Effector memory CD8-positive, alpha-beta T cell (primary cell): ENCODE results near the gene ANKRD28.
"Not testable (repeated sequence)": the region's sequence is repeated elsewhere in the genome, so short reads cannot be mapped to it uniquely, and the experiment has no call there.

Experiments
- ATAC-seq: fragments of 150-1000 bp; cut with Tn5 transposase; replicated peaks from 2 replicates; pipeline ENCODE4 v1.10.0; 2021; ENCODE audit warnings: mild to moderate bottlenecking, moderate library complexity
- DNase-seq, 3 experiments: peaks; one replicate each; pipeline ENCODE4 v3.0.0; 2021
- H3K27ac Mint-ChIP-seq, 2 donors: one replicate each; pipeline ENCODE4 v1.8.0; 2022; ENCODE audit warnings: mild to moderate bottlenecking in 2 of 2, mixed read lengths in 2 of 2, moderate library complexity in 2 of 2
- H3K27me3 Mint-ChIP-seq, 2 donors: one replicate each; pipeline ENCODE4 v1.8.0; 2022; ENCODE audit warnings: mixed read lengths in 2 of 2
- H3K36me3 Mint-ChIP-seq: one replicate; pipeline ENCODE4 v1.8.0; 2022; ENCODE audit warnings: mild to moderate bottlenecking, moderate library complexity, mixed read lengths; ENCODE audit not compliant: insufficient read depth
- H3K4me1 Mint-ChIP-seq, 2 donors: one replicate each; pipeline ENCODE4 v1.8.0; 2022; ENCODE audit warnings: low read depth in 2 of 2, mixed read lengths in 2 of 2
- H3K4me3 Mint-ChIP-seq, 2 donors: one replicate each; pipeline ENCODE4 v1.8.0; 2022; ENCODE audit warnings: mild to moderate bottlenecking in 2 of 2, mixed read lengths in 2 of 2, moderate library complexity in 2 of 2
- H3K9me3 Mint-ChIP-seq, 2 donors: one replicate each; pipeline ENCODE4 v1.8.0; 2022; ENCODE audit warnings: mixed read lengths in 2 of 2

The ANKRD28 gene

GRCh38 chr3:15753056-15753710, 44.6 kb downstream of the ANKRD28 start:
- no peak for ATAC-seq
- H3K27me3 Mint-ChIP-seq: no peaks in the 10 kb centered on the region
- DNase-seq: no peak
- H3K36me3 Mint-ChIP-seq: peaks cover 11% of the 10 kb centered on the region
- no peak overlapping the region for H3K4me3 Mint-ChIP-seq
- H3K9me3 Mint-ChIP-seq: no peaks in the 10 kb centered on the region
- peak overlapping the region in 1 of 2 donors; percentile 18 for H3K27ac Mint-ChIP-seq
- H3K4me1 Mint-ChIP-seq: peaks cover 8 to 14% of the 10 kb centered on the region in 2 donors

- H3K27ac Mint-ChIP-seq: no peak overlapping the region
- ATAC-seq (no peak), DNase-seq (no peak)
- H3K9me3 Mint-ChIP-seq: no peaks in the 10 kb centered on the region
- H3K27me3 Mint-ChIP-seq: no peaks in the 10 kb centered on the region
- peaks cover 11% of the 10 kb centered on the region for H3K36me3 Mint-ChIP-seq
- H3K4me3 Mint-ChIP-seq: no peak overlapping the region
- peaks cover 18 to 27% of the 10 kb centered on the region in 2 donors for H3K4me1 Mint-ChIP-seq
Observed at GRCh38 chr3:15750879-15751278, 46.9 kb downstream of the ANKRD28 start.

GRCh38 chr3:15750143-15750542, 47.6 kb downstream of the ANKRD28 start:
- ATAC-seq (no peak), DNase-seq (no peak)
- no peaks in the 10 kb centered on the region for H3K27me3 Mint-ChIP-seq
- H3K27ac Mint-ChIP-seq: no peak overlapping the region
- H3K9me3 Mint-ChIP-seq: no peaks in the 10 kb centered on the region
- H3K4me3 Mint-ChIP-seq: no peak overlapping the region
- H3K4me1 Mint-ChIP-seq: peaks cover 23 to 29% of the 10 kb centered on the region in 2 donors
- peaks cover 11% of the 10 kb centered on the region for H3K36me3 Mint-ChIP-seq

- not testable (repeated sequence) for DNase-seq, H3K36me3 Mint-ChIP-seq, H3K4me3 Mint-ChIP-seq, H3K9me3 Mint-ChIP-seq, H3K27me3 Mint-ChIP-seq, ATAC-seq
- H3K4me1 Mint-ChIP-seq: peaks cover 18 to 27% of the 10 kb centered on the region in 2 donors
- peak overlapping the region in 1 of 2 donors; percentile 66 for H3K27ac Mint-ChIP-seq
Observed at GRCh38 chr3:15745896-15746295, 51.9 kb downstream of the ANKRD28 start.

- Mint-ChIP-seq H3K4me1 (peaks cover 18 to 27% of the 10 kb centered on the region in 2 donors), H3K9me3 (no peaks in the 10 kb centered on the region), H3K36me3 (no peaks in the 10 kb centered on the region), H3K27ac (peak overlapping the region in 1 of 2 donors; percentile 39), H3K27me3 (no peaks in the 10 kb centered on the region), H3K4me3 (no peak overlapping the region)
- DNase-seq: no peak
- no peak for ATAC-seq
Observed at GRCh38 chr3:15744176-15744575, 53.6 kb downstream of the ANKRD28 start.

- H3K36me3 Mint-ChIP-seq: no peaks in the 10 kb centered on the region
Observed at GRCh38 chr3:15743587-15744009, 54.2 kb downstream of the ANKRD28 start.

GRCh38 chr3:15742236-15742635, 55.5 kb downstream of the ANKRD28 start:
- DNase-seq, H3K27me3 Mint-ChIP-seq, H3K9me3 Mint-ChIP-seq, H3K4me3 Mint-ChIP-seq, H3K27ac Mint-ChIP-seq, ATAC-seq: not testable (repeated sequence)
- H3K36me3 Mint-ChIP-seq: peaks cover 10% of the 10 kb centered on the region
- H3K4me1 Mint-ChIP-seq: peaks cover 14 to 17% of the 10 kb centered on the region in 2 donors

More at GRCh38 chr3:15743587-15744009, 54.2 kb downstream of the ANKRD28 start:
- H3K27ac Mint-ChIP-seq: peak overlapping the region; percentile 36 to 39
- H3K4me1 Mint-ChIP-seq: peaks cover 18 to 26% of the 10 kb centered on the region in 2 donors
- no peak overlapping the region for H3K4me3 Mint-ChIP-seq
- peaks cover 0 to 2% of the 10 kb centered on the region in 2 donors for H3K9me3 Mint-ChIP-seq
- ATAC-seq (no peak), DNase-seq (no peak)
- H3K27me3 Mint-ChIP-seq: no peaks in the 10 kb centered on the region

GRCh38 chr3:15738616-15739005, 59.2 kb downstream of the ANKRD28 start:
- not testable (repeated sequence) for H3K4me3 Mint-ChIP-seq, H3K9me3 Mint-ChIP-seq, H3K27me3 Mint-ChIP-seq, H3K27ac Mint-ChIP-seq, DNase-seq, H3K4me1 Mint-ChIP-seq, ATAC-seq
- H3K36me3 Mint-ChIP-seq: peaks cover 12% of the 10 kb centered on the region

GRCh38 chr3:15731024-15731423, 66.8 kb downstream of the ANKRD28 start:
- ATAC-seq (peak; percentile 19), DNase-seq (no peak)
- Mint-ChIP-seq H3K4me3 (no peak overlapping the region), H3K4me1 (peaks cover 0 to 3% of the 10 kb centered on the region in 2 donors), H3K27ac (no peak overlapping the region), H3K36me3 (peaks cover 36% of the 10 kb centered on the region), H3K27me3 (no peaks in the 10 kb centered on the region), H3K9me3 (no peaks in the 10 kb centered on the region)

GRCh38 chr3:15728766-15729165, 69.0 kb downstream of the ANKRD28 start:
- H3K27ac Mint-ChIP-seq: peak overlapping the region in 1 of 2 donors; percentile 9
- H3K4me1 Mint-ChIP-seq: peaks cover 0 to 3% of the 10 kb centered on the region in 2 donors
- peaks cover 44% of the 10 kb centered on the region for H3K36me3 Mint-ChIP-seq
- ATAC-seq: no peak
- H3K4me3 Mint-ChIP-seq: no peak overlapping the region
- no peak for DNase-seq
- H3K9me3 Mint-ChIP-seq: no peaks in the 10 kb centered on the region
- H3K27me3 Mint-ChIP-seq: no peaks in the 10 kb centered on the region

- no peak for DNase-seq
- H3K4me1 Mint-ChIP-seq: peaks cover 0 to 6% of the 10 kb centered on the region in 2 donors
- peaks cover 41% of the 10 kb centered on the region for H3K36me3 Mint-ChIP-seq
- H3K27me3 Mint-ChIP-seq: no peaks in the 10 kb centered on the region
- ATAC-seq: no peak
- no peak overlapping the region for H3K4me3 Mint-ChIP-seq
- no peaks in the 10 kb centered on the region for H3K9me3 Mint-ChIP-seq
- H3K27ac Mint-ChIP-seq: no peak overlapping the region
Observed at GRCh38 chr3:15726881-15727280, 70.9 kb downstream of the ANKRD28 start.

- H3K4me3 Mint-ChIP-seq: no peak overlapping the region
- peaks cover 0 to 6% of the 10 kb centered on the region in 2 donors for H3K4me1 Mint-ChIP-seq
- H3K27me3 Mint-ChIP-seq: no peaks in the 10 kb centered on the region
- ATAC-seq (no peak), DNase-seq (no peak)
- peak overlapping the region; percentile 2 to 5 for H3K27ac Mint-ChIP-seq
- peaks cover 36% of the 10 kb centered on the region for H3K36me3 Mint-ChIP-seq
- H3K9me3 Mint-ChIP-seq: no peaks in the 10 kb centered on the region
Observed at GRCh38 chr3:15726043-15726442, 71.7 kb downstream of the ANKRD28 start.

GRCh38 chr3:15724446-15724845, 73.3 kb downstream of the ANKRD28 start:
- Mint-ChIP-seq H3K4me3 (no peak overlapping the region), H3K4me1 (peaks cover 0 to 7% of the 10 kb centered on the region in 2 donors), H3K9me3 (no peaks in the 10 kb centered on the region), H3K36me3 (peaks cover 45% of the 10 kb centered on the region), H3K27me3 (no peaks in the 10 kb centered on the region), H3K27ac (no peak overlapping the region)
- DNase-seq (no peak), ATAC-seq (no peak)

- Mint-ChIP-seq H3K4me1 (peaks cover 0 to 7% of the 10 kb centered on the region in 2 donors), H3K4me3 (no peak overlapping the region), H3K27ac (peak overlapping the region in 1 of 2 donors; percentile 26), H3K36me3 (peaks cover 41% of the 10 kb centered on the region), H3K9me3 (no peaks in the 10 kb centered on the region), H3K27me3 (no peaks in the 10 kb centered on the region)
- ATAC-seq (no peak), DNase-seq (no peak)
Observed at GRCh38 chr3:15723624-15723884, 74.2 kb downstream of the ANKRD28 start.
